HUES6 (cell line): Measurements from ENCODE around the gene UBN1.
"Not testable (repeated sequence)": the region's sequence is repeated elsewhere in the genome, so short reads cannot be mapped to it uniquely, and the experiment has no call there.

ENCODE experiments used
- H3K27ac ChIP-seq: 2 replicates; pipeline ENCODE4 v1.7.0; 2013; ENCODE audit warnings: low read depth, mild to moderate bottlenecking, low read length, inconsistent platforms
- H3K27me3 ChIP-seq: 2 replicates; pipeline ENCODE4 v1.6.1; 2013; ENCODE audit warnings: low read length; ENCODE audit not compliant: control insufficient read depth, insufficient read depth
- H3K36me3 ChIP-seq: 2 replicates; pipeline ENCODE4 v1.6.1; 2013; ENCODE audit warnings: low read length; ENCODE audit not compliant: control insufficient read depth, insufficient read depth
- H3K4me1 ChIP-seq: 2 replicates; pipeline ENCODE4 v1.6.1; 2013; ENCODE audit warnings: low read length; ENCODE audit not compliant: control insufficient read depth, insufficient read depth
- H3K4me3 ChIP-seq: 2 replicates; pipeline ENCODE4 v1.5.1; 2013; ENCODE audit warnings: low read depth, low read length
- H3K9ac ChIP-seq: one replicate; pipeline ENCODE4 v1.6.1; 2013; ENCODE audit warnings: mild to moderate bottlenecking, low read length
- H3K9me3 ChIP-seq: 2 replicates; pipeline ENCODE4 v1.6.1; 2013; ENCODE audit warnings: low read depth, low read length; ENCODE audit not compliant: control insufficient read depth, insufficient read depth

UBN1 gene

GRCh38 chr16:4924593-4925292 lies 77.5 kb downstream of the UBN1 start:
- Histone ChIP-seq H3K27me3 (no peaks in the 10 kb centered on the region), H3K4me3 (no peak overlapping the region), H3K9ac (peak overlapping the region; percentile 10), H3K4me1 (peaks cover 18% of the 10 kb centered on the region; the same call in 1 of the 2 replicates), H3K27ac (peak overlapping the region; percentile 15; the same call in 1 of the 2 replicates), H3K36me3 (peaks cover 9% of the 10 kb centered on the region), H3K9me3 (peaks cover 14% of the 10 kb centered on the region)

- H3K27me3 ChIP-seq, result no peaks in the 10 kb centered on the region
- H3K36me3 ChIP-seq, result peaks cover 9% of the 10 kb centered on the region
- no peak overlapping the region for H3K4me3 ChIP-seq
- H3K4me1 ChIP-seq, result peaks cover 18% of the 10 kb centered on the region; the same call in 1 of the 2 replicates
- H3K27ac ChIP-seq, result no peak overlapping the region
- no peak overlapping the region for H3K9ac ChIP-seq
- H3K9me3 ChIP-seq, result peaks cover 14% of the 10 kb centered on the region
These were observed 78.0 kb downstream of the UBN1 start for GRCh38 chr16:4925293-4925607.

- no peak overlapping the region for H3K27ac ChIP-seq
- H3K4me3 ChIP-seq, result no peak overlapping the region
- no peaks in the 10 kb centered on the region for H3K27me3 ChIP-seq
- peaks cover 9% of the 10 kb centered on the region for H3K36me3 ChIP-seq
- H3K4me1 ChIP-seq, result peaks cover 18% of the 10 kb centered on the region; the same call in 1 of the 2 replicates
- no peak overlapping the region for H3K9ac ChIP-seq
- peaks cover 14% of the 10 kb centered on the region for H3K9me3 ChIP-seq
These were observed 78.5 kb downstream of the UBN1 start for GRCh38 chr16:4925791-4926190.

- Histone ChIP-seq H3K4me1 (peaks cover 18% of the 10 kb centered on the region; the same call in 1 of the 2 replicates), H3K27me3 (no peaks in the 10 kb centered on the region), H3K9me3 (peaks cover 14% of the 10 kb centered on the region), H3K27ac (no peak overlapping the region), H3K36me3 (peaks cover 9% of the 10 kb centered on the region), H3K4me3 (no peak overlapping the region), H3K9ac (no peak overlapping the region)
These were observed 79.6 kb downstream of the UBN1 start for GRCh38 chr16:4926928-4927327.

GRCh38 chr16:4927661-4928060 lies 80.4 kb downstream of the UBN1 start:
- no peaks in the 10 kb centered on the region for H3K27me3 ChIP-seq
- H3K27ac ChIP-seq, result no peak overlapping the region
- peaks cover 9% of the 10 kb centered on the region for H3K36me3 ChIP-seq
- H3K4me1 ChIP-seq, result peaks cover 16% of the 10 kb centered on the region; the same call in 1 of the 2 replicates
- H3K9me3 ChIP-seq, result peaks cover 14% of the 10 kb centered on the region
- H3K4me3 ChIP-seq, result no peak overlapping the region
- H3K9ac ChIP-seq, result no peak overlapping the region

- Histone ChIP-seq H3K36me3 (peaks cover 9% of the 10 kb centered on the region), H3K9ac (no peak overlapping the region), H3K4me3 (no peak overlapping the region), H3K27ac (no peak overlapping the region), H3K4me1 (peaks cover 12% of the 10 kb centered on the region; the same call in 1 of the 2 replicates), H3K27me3 (no peaks in the 10 kb centered on the region), H3K9me3 (peaks cover 14% of the 10 kb centered on the region)
These were observed 80.9 kb downstream of the UBN1 start for GRCh38 chr16:4928227-4928626.

- not testable (repeated sequence) for H3K27ac ChIP-seq, H3K9ac ChIP-seq, H3K27me3 ChIP-seq, H3K4me1 ChIP-seq, H3K36me3 ChIP-seq, H3K4me3 ChIP-seq
- H3K9me3 ChIP-seq, result peaks cover 14% of the 10 kb centered on the region
These were observed 82.3 kb downstream of the UBN1 start for GRCh38 chr16:4929619-4930018.

- peaks cover 11% of the 10 kb centered on the region for H3K36me3 ChIP-seq
- H3K4me1 ChIP-seq, result peaks cover 10% of the 10 kb centered on the region; the same call in 1 of the 2 replicates
- no peak overlapping the region for H3K9ac ChIP-seq
- H3K4me3 ChIP-seq, result no peak overlapping the region
- H3K27ac ChIP-seq, result no peak overlapping the region
- H3K27me3 ChIP-seq, result peaks cover 5% of the 10 kb centered on the region; the same call in 1 of the 2 replicates
- peaks cover 14% of the 10 kb centered on the region for H3K9me3 ChIP-seq
These were observed 84.1 kb downstream of the UBN1 start for GRCh38 chr16:4931381-4931780.
